ENCODE measurements around the gene PCNX4.

The PCNX4 gene

DNA sequence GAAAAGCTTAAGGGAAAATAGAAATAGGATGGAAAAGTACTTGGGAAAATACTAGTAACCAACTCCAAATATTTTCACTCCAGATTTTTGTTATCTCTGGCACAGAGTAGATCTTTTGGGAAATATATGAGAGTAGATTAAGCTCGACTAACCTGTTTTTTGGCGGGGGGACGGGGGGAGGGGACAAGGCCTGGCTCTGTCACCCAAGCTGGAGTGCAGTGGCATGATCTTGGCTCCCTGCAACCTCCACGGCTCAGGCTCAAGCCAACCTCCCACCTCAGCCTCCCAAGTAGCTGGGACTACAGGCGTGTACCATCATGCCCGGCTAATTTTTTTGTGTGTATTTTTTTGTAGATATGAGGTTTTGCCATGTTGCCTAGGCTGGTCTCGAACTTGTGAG, 68.7 kb downstream of the PCNX4 start:
- H3K36me3 ChIP-seq (ENCODE audit: insufficient read depth, low read length): no peaks in the 10 kb centered on the region
- H3K4me1 ChIP-seq (ENCODE audit: insufficient read depth, low read length): peaks cover 22% of the 10 kb centered on the region
- no peak overlapping the region for H3K27ac ChIP-seq (ENCODE audit: low read depth, low read length)
- no peak overlapping the region for H3K9ac ChIP-seq (ENCODE audit: low read depth, low read length)
- no peaks in the 10 kb centered on the region for H3K9me3 ChIP-seq (ENCODE audit: insufficient read depth, low read depth, low read length)
- H3K27me3 ChIP-seq (ENCODE audit: insufficient read depth, low read length): 0 out of 2 replicates have a peak, but pooled peaks cover 2% of the 10 kb centered on the region
- H3K4me3 ChIP-seq (ENCODE audit: low read length): no peak overlapping the region
- 96% methylated on average over 7 of the region's 7 CpGs for WGBS

GRCh38 chr14:60161196-60162107, 69.7 kb downstream of the PCNX4 start:
- H3K9ac ChIP-seq (ENCODE audit: low read depth, low read length): no peak overlapping the region
- no peaks in the 10 kb centered on the region for H3K9me3 ChIP-seq (ENCODE audit: insufficient read depth, low read depth, low read length)
- peaks cover 22% of the 10 kb centered on the region for H3K4me1 ChIP-seq (ENCODE audit: insufficient read depth, low read length)
- no peaks in the 10 kb centered on the region for H3K36me3 ChIP-seq (ENCODE audit: insufficient read depth, low read length)
- H3K27me3 ChIP-seq (ENCODE audit: insufficient read depth, low read length): peaks cover 13% of the 10 kb centered on the region
- no peak overlapping the region for H3K4me3 ChIP-seq (ENCODE audit: low read length)
- H3K27ac ChIP-seq (ENCODE audit: low read depth, low read length): no peak overlapping the region
- WGBS: 64% methylated on average over 2 of the region's 2 CpGs

- Histone ChIP-seq H3K4me1 (ENCODE audit: insufficient read depth, low read length) (peaks cover 22% of the 10 kb centered on the region), H3K36me3 (ENCODE audit: insufficient read depth, low read length) (no peaks in the 10 kb centered on the region), H3K4me3 (ENCODE audit: low read length) (peak overlapping the region; percentile 75; the same call in 1 of the 2 replicates), H3K27me3 (ENCODE audit: insufficient read depth, low read length) (peaks cover 13% of the 10 kb centered on the region), H3K9ac (ENCODE audit: low read depth, low read length) (no peak overlapping the region), H3K9me3 (ENCODE audit: insufficient read depth, low read depth, low read length) (no peaks in the 10 kb centered on the region), H3K27ac (ENCODE audit: low read depth, low read length) (no peak overlapping the region)
- WGBS: 75% methylated on average over 5 of the region's 6 CpGs
Observed at GRCh38 chr14:60163693-60164092, 72.0 kb downstream of the PCNX4 start.

DNA sequence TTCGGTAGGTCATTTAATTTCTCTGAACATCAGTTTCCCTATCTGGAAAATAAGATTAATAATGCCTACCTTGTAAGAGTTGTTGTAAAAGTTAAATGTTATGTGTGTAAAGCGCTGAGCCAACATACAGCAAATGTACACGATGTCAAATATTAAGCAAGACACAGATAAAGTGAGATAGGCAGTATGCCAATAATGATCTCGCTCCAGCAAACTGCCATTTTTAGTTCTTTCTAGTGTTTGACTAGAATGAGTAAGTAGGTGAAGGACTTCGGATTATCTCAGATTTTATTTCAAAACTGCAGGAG, 72.6 kb downstream of the PCNX4 start:
- H3K9me3 ChIP-seq (ENCODE audit: insufficient read depth, low read depth, low read length): no peaks in the 10 kb centered on the region
- H3K36me3 ChIP-seq (ENCODE audit: insufficient read depth, low read length): no peaks in the 10 kb centered on the region
- peak overlapping the region; percentile 80; the same call in 1 of the 2 replicates for H3K9ac ChIP-seq (ENCODE audit: low read depth, low read length)
- peaks cover 13% of the 10 kb centered on the region for H3K27me3 ChIP-seq (ENCODE audit: insufficient read depth, low read length)
- WGBS: 50% methylated on average over 5 of the region's 5 CpGs
- no peak overlapping the region for H3K27ac ChIP-seq (ENCODE audit: low read depth, low read length)
- peak overlapping the region; percentile 75 for H3K4me3 ChIP-seq (ENCODE audit: low read length)
- H3K4me1 ChIP-seq (ENCODE audit: insufficient read depth, low read length): peaks cover 22% of the 10 kb centered on the region

GRCh38 chr14:60164712-60165546, 73.2 kb downstream of the PCNX4 start, which contains the start of gene DHRS7:
Gene DHRS7 (minus strand): TSS chr14:60165398. CDS start chr14:60165309, 89 bp downstream.
- no peaks in the 10 kb centered on the region for H3K36me3 ChIP-seq (ENCODE audit: insufficient read depth, low read length)
- peak within 1 kb of the TSS; percentile 75 for H3K4me3 ChIP-seq (ENCODE audit: low read length)
- H3K4me1 ChIP-seq (ENCODE audit: insufficient read depth, low read length): peaks cover 22% of the 10 kb centered on the region
- peak within 1 kb of the TSS; percentile 80 for H3K9ac ChIP-seq (ENCODE audit: low read depth, low read length)
- H3K27ac ChIP-seq (ENCODE audit: low read depth, low read length): no peak within 1 kb of the TSS
- no peaks in the 10 kb centered on the region for H3K9me3 ChIP-seq (ENCODE audit: insufficient read depth, low read depth, low read length)
- H3K27me3 ChIP-seq (ENCODE audit: insufficient read depth, low read length): peaks cover 13% of the 10 kb centered on the region
- under 1% methylated on average over 68 of the region's 68 CpGs for WGBS

- H3K4me3 ChIP-seq (ENCODE audit: low read length): peak overlapping the region; percentile 75
- peaks cover 22% of the 10 kb centered on the region for H3K4me1 ChIP-seq (ENCODE audit: insufficient read depth, low read length)
- H3K9me3 ChIP-seq (ENCODE audit: insufficient read depth, low read depth, low read length): no peaks in the 10 kb centered on the region
- no peak overlapping the region for H3K27ac ChIP-seq (ENCODE audit: low read depth, low read length)
- H3K9ac ChIP-seq (ENCODE audit: low read depth, low read length): peak overlapping the region; percentile 80; the same call in 1 of the 2 replicates
- WGBS: 37% methylated on average over 4 of the region's 4 CpGs
- H3K27me3 ChIP-seq (ENCODE audit: insufficient read depth, low read length): peaks cover 13% of the 10 kb centered on the region
- no peaks in the 10 kb centered on the region for H3K36me3 ChIP-seq (ENCODE audit: insufficient read depth, low read length)
Observed at GRCh38 chr14:60165547-60165876, 73.8 kb downstream of the PCNX4 start.

- H3K27me3 ChIP-seq (ENCODE audit: insufficient read depth, low read length): peaks cover 13% of the 10 kb centered on the region
- no peak overlapping the region for H3K9ac ChIP-seq (ENCODE audit: low read depth, low read length)
- H3K36me3 ChIP-seq (ENCODE audit: insufficient read depth, low read length): no peaks in the 10 kb centered on the region
- no peak overlapping the region for H3K4me3 ChIP-seq (ENCODE audit: low read length)
- no peak overlapping the region for H3K27ac ChIP-seq (ENCODE audit: low read depth, low read length)
- H3K4me1 ChIP-seq (ENCODE audit: insufficient read depth, low read length): peaks cover 19% of the 10 kb centered on the region
- no peaks in the 10 kb centered on the region for H3K9me3 ChIP-seq (ENCODE audit: insufficient read depth, low read depth, low read length)
- 84% methylated on average over 3 of the region's 3 CpGs for WGBS
Observed at GRCh38 chr14:60166142-60166541, 74.4 kb downstream of the PCNX4 start.

- peaks cover 13% of the 10 kb centered on the region for H3K27me3 ChIP-seq (ENCODE audit: insufficient read depth, low read length)
- 0 out of 2 replicates have a peak, but pooled peaks cover 4% of the 10 kb centered on the region for H3K4me1 ChIP-seq (ENCODE audit: insufficient read depth, low read length)
- WGBS: 70% methylated on average over 3 of the region's 3 CpGs
- no peak overlapping the region for H3K27ac ChIP-seq (ENCODE audit: low read depth, low read length)
- no peak overlapping the region for H3K4me3 ChIP-seq (ENCODE audit: low read length)
- no peak overlapping the region for H3K9ac ChIP-seq (ENCODE audit: low read depth, low read length)
- H3K9me3 ChIP-seq (ENCODE audit: insufficient read depth, low read depth, low read length): no peaks in the 10 kb centered on the region
- no peaks in the 10 kb centered on the region for H3K36me3 ChIP-seq (ENCODE audit: insufficient read depth, low read length)
Observed at GRCh38 chr14:60169722-60170121, 78.0 kb downstream of the PCNX4 start.

DNA sequence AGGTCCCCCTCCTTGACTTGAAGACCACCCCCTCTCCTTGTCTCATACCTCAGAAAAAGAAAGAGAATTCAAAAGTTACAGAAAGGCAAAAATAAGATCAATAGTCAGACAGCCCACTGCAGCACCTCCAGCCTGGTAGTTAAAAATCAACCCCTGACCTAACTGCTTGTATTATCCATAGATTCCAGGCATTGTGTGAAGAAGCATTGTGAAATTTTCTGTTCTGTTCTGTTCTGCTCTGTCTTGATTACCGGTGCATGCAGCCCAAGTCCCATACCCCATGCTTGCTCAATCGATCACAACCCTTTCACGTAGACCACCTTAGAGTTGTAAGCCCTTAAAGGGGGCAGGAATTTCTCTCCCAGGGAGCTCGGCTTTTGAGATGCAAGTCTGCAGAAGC, 79.2 kb downstream of the PCNX4 start:
- Histone ChIP-seq H3K36me3 (ENCODE audit: insufficient read depth, low read length) (no peaks in the 10 kb centered on the region), H3K4me3 (ENCODE audit: low read length) (no peak overlapping the region), H3K27ac (ENCODE audit: low read depth, low read length) (no peak overlapping the region), H3K9ac (ENCODE audit: low read depth, low read length) (no peak overlapping the region), H3K4me1 (ENCODE audit: insufficient read depth, low read length) (0 out of 2 replicates have a peak, but pooled peaks cover 4% of the 10 kb centered on the region), H3K27me3 (ENCODE audit: insufficient read depth, low read length) (peaks cover 5% of the 10 kb centered on the region), H3K9me3 (ENCODE audit: insufficient read depth, low read depth, low read length) (no peaks in the 10 kb centered on the region)
- 92% methylated on average over 4 of the region's 4 CpGs for WGBS

GRCh38 chr14:60171690-60172089, 80.0 kb downstream of the PCNX4 start:
- 73% methylated on average over 2 of the region's 2 CpGs for WGBS
- Histone ChIP-seq H3K4me3 (ENCODE audit: low read length) (no peak overlapping the region), H3K27me3 (ENCODE audit: insufficient read depth, low read length) (no peaks in the 10 kb centered on the region; the same call in 1 of the 2 replicates), H3K36me3 (ENCODE audit: insufficient read depth, low read length) (no peaks in the 10 kb centered on the region), H3K9ac (ENCODE audit: low read depth, low read length) (no peak overlapping the region), H3K4me1 (ENCODE audit: insufficient read depth, low read length) (0 out of 2 replicates have a peak, but pooled peaks cover 4% of the 10 kb centered on the region), H3K9me3 (ENCODE audit: insufficient read depth, low read depth, low read length) (no peaks in the 10 kb centered on the region), H3K27ac (ENCODE audit: low read depth, low read length) (no peak overlapping the region)
